Heart left ventricle (tissue), 13 donors: ENCODE measurements around the gene NCOA5.

ENCODE experiments used
- CTCF ChIP-seq, 12 donors: fragments of 200-600 bp; sonication (generic) in 4 of 12; IDR thresholded peaks; one replicate each; pipeline versions ENCODE4 v1.5.0 to v1.8.0; 2018 to 2022; ENCODE audit warnings: antibody characterized with exemption in 12 of 12, mild to moderate bottlenecking in 5 of 12
- POLR2A ChIP-seq, 2 donors: fragments of 450-650 bp; IDR thresholded peaks; one replicate each; pipeline ENCODE4 v1.6.1; 2017; ENCODE audit warnings: antibody characterized with exemption in 2 of 2, mild to moderate bottlenecking in 2 of 2, moderate library complexity in 2 of 2
- donor health status: ischemic (EF 13 %, LVEDD 7.1; RV severe dilation, severe dysfunction).
- donor health status: DM: no; HTN: yes; CAD: no.
- donor health status: DM: no; HTN: no; CAD: no.
- donor health status: ischemic (EF 25% LVEDD 6.9; RV normal size, moderate dysfunction).
- donor health status: ischemic (EF 25% LVEDD 5.7; RV mildly dilated, moderate dysfunction).
- donor health status: ischemic (EF 35%, LVEDD 5.7; RV mildly dilated, moderate dysfunction).
- donor health status: nonischemic (EF 11% LVEDD 7.7; RV severe dilation, severe dysfunction).
- donor health status: DM: yes; HTN: yes; CAD: no.
- donor health status: PGD.
- donor health status: ischemic (EF 29% LVEDD 5.4; RV normal size, mild dysfunction).
- donor health status: nonischemic (EF 23%, LVEDD 6.1; RV moderate dilation, normal function).

DNA sequence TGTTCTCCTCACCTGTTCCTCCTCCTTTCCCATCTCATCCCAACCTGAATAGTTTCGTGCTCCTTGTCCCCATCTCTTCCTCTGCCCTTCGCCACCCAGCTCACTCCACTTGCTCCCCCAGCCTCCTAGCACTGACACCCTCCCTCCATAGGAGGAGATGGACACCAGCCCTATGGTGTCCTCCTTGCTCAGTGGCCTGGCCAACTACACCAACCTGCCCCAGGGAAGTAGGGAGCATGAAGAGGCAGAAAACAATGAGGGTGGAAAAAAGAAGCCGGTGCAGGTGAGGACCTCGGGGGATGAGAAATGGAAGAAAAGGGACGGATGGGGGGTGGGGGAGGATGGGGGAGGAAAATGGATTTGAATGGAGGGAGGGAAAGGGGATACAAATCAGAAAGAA, 54.5 kb downstream of the NCOA5 start:
- TF ChIP-seq CTCF (IDR thresholded peaks at IDR 0.05): no peak
- no peak for TF ChIP-seq POLR2A (IDR thresholded peaks at IDR 0.05)
